Activated naive CD4-positive, alpha-beta T cell treated with anti-CD3 and anti-CD28 coated beads, Interleukin-2, amount 50 U/mL, for 72 hours (primary cell): ENCODE data around the gene CABYR. TPM values are rescaled to one million over a fixed set of nuclear protein-coding genes. Genes with fewer than 3 reads are reported as not detected.
"Not testable (repeated sequence)": the region's sequence is repeated elsewhere in the genome, so short reads cannot be mapped to it uniquely, and the experiment has no call there.

Experiments
- ATAC-seq, 2 donors: fragments of 150-1000 bp; cut with Tn5 transposase; 2 replicates each; pipeline ENCODE4 v1.10.0; 2021; ENCODE audit warnings: mild to moderate bottlenecking in 2 of 2, moderate library complexity in 2 of 2
- DNase-seq, 2 donors: peaks; one replicate each; pipeline ENCODE4 v3.0.0; 2021 to 2022; ENCODE audit warnings: low spot score in 2 of 2
- H3K27ac Mint-ChIP-seq, 2 donors: one replicate each; pipeline ENCODE4 v1.8.0; 2022; ENCODE audit warnings: mild to moderate bottlenecking in 2 of 2, mixed read lengths in 2 of 2
- H3K36me3 Mint-ChIP-seq, 2 donors: one replicate each; pipeline ENCODE4 v1.8.0; 2022; ENCODE audit warnings: mixed read lengths in 2 of 2
- H3K9me3 Mint-ChIP-seq, 2 donors: one replicate each; pipeline ENCODE4 v1.8.0; 2022; ENCODE audit warnings: mixed read lengths in 2 of 2
- total RNA-seq, 2 donors: library from RNA; stranded (reverse); gene quantifications; one replicate each; pipeline ENCODE4 v1.2.3, GENCODE V29; 2022

Gene CABYR
- total RNA-seq, 2 donors from 2014 or later: 0.84 to 2.6 TPM

GRCh38 chr18:24120676-24121075 lies 18.2 kb upstream of the CABYR start:
- Mint-ChIP-seq H3K9me3 (no peaks in the 10 kb centered on the region), H3K27ac (no peak overlapping the region), H3K36me3 (peaks cover 0 to 6% of the 10 kb centered on the region in 2 donors)
- ATAC-seq (no peak), DNase-seq (no peak)

DNA sequence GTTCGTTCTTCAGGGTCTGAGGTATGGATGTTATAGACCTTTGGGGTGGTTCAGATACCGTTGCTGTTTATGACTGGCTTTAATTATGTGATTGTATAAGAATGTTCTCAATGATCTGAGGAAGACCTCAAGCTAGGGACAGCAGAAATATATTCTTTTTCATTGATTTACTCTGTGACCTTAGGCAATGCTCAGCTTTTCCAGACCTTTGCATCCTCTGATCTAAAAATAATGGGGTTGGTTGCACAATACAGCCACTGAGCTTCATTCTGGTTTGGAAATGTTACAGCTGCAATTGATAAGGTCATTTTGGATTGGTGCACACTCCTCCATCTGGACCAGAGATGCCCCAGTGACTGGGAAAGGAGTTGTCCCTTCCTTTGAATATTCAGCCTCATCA lies 17.2 kb upstream of the CABYR start:
- H3K9me3 Mint-ChIP-seq: no peaks in the 10 kb centered on the region
- no peak for DNase-seq
- H3K27ac Mint-ChIP-seq: no peak overlapping the region
- ATAC-seq: no peak
- H3K36me3 Mint-ChIP-seq: peaks cover 0 to 6% of the 10 kb centered on the region in 2 donors

DNA sequence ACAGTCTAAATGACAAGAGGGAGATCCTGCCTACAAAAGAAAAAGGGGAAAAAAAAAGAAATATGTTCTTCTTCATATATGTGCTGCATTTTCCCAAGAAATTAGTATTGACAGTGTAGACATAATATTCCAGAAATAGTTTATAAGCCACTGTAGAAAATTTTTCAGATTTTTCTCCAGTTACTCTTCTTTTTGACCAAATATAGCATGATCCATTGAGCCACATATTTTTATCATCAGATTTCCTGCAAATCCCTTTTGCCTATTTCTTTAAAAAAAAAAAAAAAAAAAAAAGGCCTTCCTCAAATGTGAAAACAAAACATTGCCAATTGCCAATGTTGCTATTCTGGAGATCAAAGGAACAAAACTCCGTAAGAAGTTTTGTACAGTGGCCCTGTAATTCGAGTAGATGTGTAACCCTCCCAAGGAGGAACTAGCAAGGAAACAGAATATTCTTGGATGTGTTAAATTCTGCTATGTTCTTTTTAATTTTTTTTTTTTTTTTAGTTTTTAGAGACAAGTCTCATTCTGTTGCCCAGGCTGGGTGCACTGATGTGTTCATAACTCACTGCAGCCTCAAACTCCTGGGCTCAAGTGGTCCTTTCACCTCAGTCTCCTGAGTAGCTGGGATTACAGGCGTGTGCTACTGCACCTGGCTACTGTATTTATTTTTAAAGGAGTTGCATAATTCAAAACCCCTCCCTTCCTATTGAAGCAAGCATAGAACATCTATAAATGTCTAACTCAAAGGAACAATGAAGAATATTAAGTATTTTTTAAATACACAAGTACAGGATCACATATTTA lies 12.5 kb upstream of the CABYR start:
- ATAC-seq (no peak), DNase-seq (no peak)
- Mint-ChIP-seq H3K9me3 (no peaks in the 10 kb centered on the region), H3K36me3 (no peaks in the 10 kb centered on the region), H3K27ac (no peak overlapping the region)

GRCh38 chr18:24127735-24128134 lies 11.1 kb upstream of the CABYR start:
- ATAC-seq (no peak), DNase-seq (no peak)
- no peaks in the 10 kb centered on the region for H3K9me3 Mint-ChIP-seq
- H3K36me3 Mint-ChIP-seq: no peaks in the 10 kb centered on the region
- H3K27ac Mint-ChIP-seq: peak overlapping the region in 1 of 2 donors; percentile 26

GRCh38 chr18:24128700-24129099 lies 10.2 kb upstream of the CABYR start:
- H3K36me3 Mint-ChIP-seq: no peaks in the 10 kb centered on the region
- no peak for ATAC-seq
- H3K9me3 Mint-ChIP-seq: no peaks in the 10 kb centered on the region
- DNase-seq: no peak
- no peak overlapping the region for H3K27ac Mint-ChIP-seq

DNA sequence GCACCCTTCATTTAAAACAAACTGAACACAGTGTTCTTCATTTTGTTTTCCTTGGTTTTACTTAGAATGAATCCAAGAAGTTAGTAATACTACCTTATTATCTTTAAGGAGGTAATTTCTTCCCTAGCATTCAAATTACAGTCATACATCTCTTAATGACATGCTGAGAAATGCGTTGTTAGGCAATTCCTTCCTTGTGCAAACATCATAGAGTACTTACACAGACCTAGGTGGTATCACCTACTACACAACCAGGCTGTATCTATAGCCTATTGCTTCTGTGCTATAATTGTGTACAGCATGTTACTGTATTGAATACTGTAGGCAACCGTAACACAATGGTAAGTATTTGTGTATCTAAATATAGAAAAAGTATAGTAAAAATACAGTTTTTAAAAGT lies 8.4 kb upstream of the CABYR start:
- Mint-ChIP-seq H3K36me3 (no peaks in the 10 kb centered on the region), H3K9me3 (no peaks in the 10 kb centered on the region), H3K27ac (no peak overlapping the region)
- ATAC-seq: no peak
- DNase-seq: no peak

DNA sequence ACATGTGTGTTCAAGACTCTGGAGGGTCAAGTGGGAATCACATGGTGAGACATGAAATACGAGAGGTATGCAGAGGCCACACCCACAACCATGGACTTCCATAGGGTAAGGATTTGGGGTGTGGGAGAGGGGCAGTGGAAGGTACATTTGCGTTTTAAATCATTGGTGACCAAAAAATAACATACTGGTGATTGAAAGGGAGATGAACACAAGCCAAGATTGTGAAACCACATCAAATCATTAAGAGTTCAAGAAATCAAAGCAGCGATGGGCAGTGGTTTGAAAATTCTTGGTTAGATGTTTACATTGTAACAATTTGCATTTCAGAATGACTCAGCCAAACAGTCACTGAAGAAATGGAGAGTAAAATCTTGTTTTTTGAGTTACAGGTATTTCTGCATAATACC lies 1.9 kb upstream of the CABYR start:
- Mint-ChIP-seq H3K9me3 (no peaks in the 10 kb centered on the region), H3K27ac (no peak overlapping the region), H3K36me3 (peaks cover 0 to 5% of the 10 kb centered on the region in 2 donors)
- no peak for DNase-seq
- ATAC-seq: peak in 1 of 2 donors; percentile 23

GRCh38 chr18:24138409-24138788 lies 463 bp upstream of the CABYR start:
- Mint-ChIP-seq H3K36me3 (peaks cover 0 to 5% of the 10 kb centered on the region in 2 donors), H3K27ac (peak overlapping the region; percentile 87 to 93), H3K9me3 (no peaks in the 10 kb centered on the region)
- no peak for DNase-seq
- peak; percentile 5 to 9 for ATAC-seq

- no peak for ATAC-seq
- Mint-ChIP-seq H3K9me3 (no peaks in the 10 kb centered on the region), H3K36me3 (peaks cover 0 to 5% of the 10 kb centered on the region in 2 donors), H3K27ac (no peak overlapping the region)
- no peak for DNase-seq
Measured at GRCh38 chr18:24140697-24141096, 1.8 kb downstream of the CABYR start.

DNA sequence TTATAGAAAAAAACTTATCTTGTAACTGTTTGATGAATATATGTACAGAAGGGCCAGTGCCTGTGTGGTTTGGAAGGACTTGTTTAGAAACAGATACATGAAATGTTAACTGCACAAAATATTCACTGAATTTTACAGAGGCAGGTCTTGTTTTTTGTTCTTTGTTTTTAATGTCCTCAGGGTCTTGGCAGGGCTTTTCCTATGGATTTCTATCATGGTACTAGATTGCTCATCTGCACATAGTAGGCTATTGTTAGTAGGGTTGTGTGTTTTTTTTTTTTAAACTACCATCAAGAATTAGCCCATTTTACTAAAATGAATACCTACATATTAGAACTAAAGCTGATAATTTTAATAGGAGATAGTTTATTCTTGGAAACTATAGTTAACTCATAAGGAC lies 3.5 kb downstream of the CABYR start:
- peaks cover 0 to 5% of the 10 kb centered on the region in 2 donors for H3K36me3 Mint-ChIP-seq
- DNase-seq (no peak), ATAC-seq (no peak)
- no peak overlapping the region for H3K27ac Mint-ChIP-seq
- H3K9me3 Mint-ChIP-seq: no peaks in the 10 kb centered on the region

DNA sequence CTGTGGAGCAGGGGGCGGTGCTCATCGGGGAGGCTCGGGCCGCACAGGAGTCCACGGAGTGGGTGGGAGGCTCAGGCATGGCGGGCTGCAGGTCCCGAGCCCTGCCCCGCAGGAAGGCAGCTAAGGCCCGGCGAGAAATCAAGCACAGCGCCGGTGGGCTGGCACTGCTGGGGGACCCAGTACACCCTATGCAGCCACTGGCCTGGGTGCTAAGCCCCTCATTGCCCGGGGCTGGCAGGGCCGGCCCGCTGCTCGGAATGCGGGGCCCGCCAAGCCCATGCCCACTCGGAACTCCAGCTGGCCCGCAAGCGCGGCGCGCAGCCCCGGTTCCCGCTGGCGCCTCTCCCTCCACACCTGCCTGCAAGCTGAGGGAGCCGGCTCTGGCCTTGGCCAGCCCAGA lies 10.7 kb downstream of the CABYR start:
- ATAC-seq, H3K36me3 Mint-ChIP-seq, DNase-seq, H3K27ac Mint-ChIP-seq, H3K9me3 Mint-ChIP-seq: not testable (repeated sequence)

GRCh38 chr18:24153397-24153796 lies 14.5 kb downstream of the CABYR start:
- H3K36me3 Mint-ChIP-seq: no peaks in the 10 kb centered on the region
- H3K9me3 Mint-ChIP-seq: no peaks in the 10 kb centered on the region
- H3K27ac Mint-ChIP-seq: no peak overlapping the region
- ATAC-seq (no peak), DNase-seq (no peak)

- no peak for DNase-seq
- Mint-ChIP-seq H3K9me3 (no peaks in the 10 kb centered on the region), H3K36me3 (no peaks in the 10 kb centered on the region), H3K27ac (no peak overlapping the region)
- no peak for ATAC-seq
Measured at GRCh38 chr18:24157855-24158254, 19.0 kb downstream of the CABYR start.

- Mint-ChIP-seq H3K36me3 (peaks cover 0 to 5% of the 10 kb centered on the region in 2 donors), H3K27ac (no peak overlapping the region), H3K9me3 (no peaks in the 10 kb centered on the region)
- no peak for ATAC-seq
- no peak for DNase-seq
Measured at GRCh38 chr18:24160086-24160485, 21.2 kb downstream of the CABYR start.

- DNase-seq (no peak), ATAC-seq (no peak)
- Mint-ChIP-seq H3K9me3 (no peaks in the 10 kb centered on the region), H3K36me3 (peaks cover 0 to 6% of the 10 kb centered on the region in 2 donors), H3K27ac (no peak overlapping the region)
Measured at GRCh38 chr18:24161304-24161703, 22.4 kb downstream of the CABYR start.

DNA sequence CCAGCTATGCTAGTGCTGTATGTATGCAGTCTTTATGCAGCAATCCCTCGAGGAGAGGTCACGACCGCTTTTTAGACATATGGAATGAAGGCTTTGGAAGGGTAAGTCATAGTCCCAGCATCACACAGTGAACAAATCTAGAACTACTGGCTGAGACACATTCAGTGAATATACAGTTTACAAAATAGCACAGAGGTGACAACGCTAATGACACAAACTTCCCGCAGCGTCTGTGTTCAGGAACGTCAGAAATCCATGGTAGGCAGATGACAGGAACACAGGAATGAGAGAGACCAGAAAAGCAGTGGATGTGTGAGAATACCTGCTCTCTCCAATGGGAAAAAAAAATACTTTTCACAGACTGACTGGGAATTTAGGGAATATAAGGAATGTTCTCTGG lies 29.6 kb downstream of the CABYR start:
- no peak for ATAC-seq
- Mint-ChIP-seq H3K36me3 (peaks cover 0 to 6% of the 10 kb centered on the region in 2 donors), H3K9me3 (no peaks in the 10 kb centered on the region), H3K27ac (peak overlapping the region in 1 of 2 donors; percentile 37)
- DNase-seq: no peak

DNA sequence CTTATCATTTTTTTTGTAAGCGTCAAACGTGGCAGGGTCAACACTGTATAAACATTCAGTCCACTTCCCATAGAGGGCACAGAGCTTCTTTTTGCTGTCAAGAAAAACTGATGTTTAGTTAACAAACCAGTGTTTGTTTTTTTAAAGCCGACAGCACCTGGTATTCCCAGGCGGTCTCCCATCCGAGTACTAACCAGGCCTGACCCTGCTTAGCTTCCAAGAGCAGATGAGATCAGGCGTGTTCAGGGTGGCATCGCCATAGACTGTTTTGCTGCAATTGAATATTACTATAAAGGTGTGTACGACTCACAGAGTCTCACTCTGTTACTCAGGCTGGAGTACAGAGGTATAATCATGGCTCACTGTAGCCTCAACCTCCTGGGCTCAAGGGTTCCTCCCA lies 31.5 kb downstream of the CABYR start:
- ATAC-seq: peak in 1 of 2 donors; percentile 39
- no peak overlapping the region for H3K27ac Mint-ChIP-seq
- no peak for DNase-seq
- no peaks in the 10 kb centered on the region for H3K9me3 Mint-ChIP-seq
- no peaks in the 10 kb centered on the region for H3K36me3 Mint-ChIP-seq

- Mint-ChIP-seq H3K27ac (no peak overlapping the region), H3K36me3 (no peaks in the 10 kb centered on the region), H3K9me3 (no peaks in the 10 kb centered on the region)
- peak in 1 of 2 donors; percentile 26 for DNase-seq
- peak in 1 of 2 donors; percentile 88 for ATAC-seq
Measured at GRCh38 chr18:24173997-24174396, 35.1 kb downstream of the CABYR start.
